ENCODE results near the gene OSGIN1.

OSGIN1 gene

DNA sequence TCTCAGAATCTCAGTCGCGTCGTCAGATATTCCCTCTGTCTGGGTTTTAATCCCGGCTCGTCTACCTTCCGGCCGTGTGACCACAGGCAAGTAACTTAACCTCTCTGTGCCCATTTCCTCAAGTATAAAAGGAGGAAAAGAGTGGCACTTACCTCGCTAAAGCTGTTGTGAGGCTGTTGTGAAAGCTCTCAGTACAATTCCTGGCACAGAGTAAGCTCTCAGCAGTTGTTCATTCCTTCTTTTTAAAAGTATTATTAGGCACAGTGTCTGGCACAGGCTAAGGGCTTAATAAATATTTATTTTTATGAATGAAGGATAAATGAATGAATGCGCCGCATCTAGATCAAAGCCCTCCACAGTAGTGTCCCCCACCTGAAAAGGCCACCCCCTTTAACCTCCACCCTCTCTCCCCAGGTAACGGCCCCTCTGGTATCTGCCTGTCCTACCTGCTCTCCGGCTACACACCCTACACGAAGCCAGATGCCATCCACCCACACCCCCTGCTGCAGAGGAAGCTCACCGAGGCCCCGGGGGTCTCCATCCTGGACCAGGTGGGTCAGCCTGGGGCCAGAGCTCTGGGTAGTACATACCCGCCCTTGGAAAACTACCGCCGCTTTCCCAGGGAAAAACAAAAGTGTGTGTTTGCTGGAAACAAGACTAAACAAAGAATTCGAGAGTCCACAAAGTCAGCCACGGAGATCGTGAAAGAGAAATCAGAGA lies 6.0 kb downstream of the OSGIN1 start:
- DNase-seq: no peak

DNA sequence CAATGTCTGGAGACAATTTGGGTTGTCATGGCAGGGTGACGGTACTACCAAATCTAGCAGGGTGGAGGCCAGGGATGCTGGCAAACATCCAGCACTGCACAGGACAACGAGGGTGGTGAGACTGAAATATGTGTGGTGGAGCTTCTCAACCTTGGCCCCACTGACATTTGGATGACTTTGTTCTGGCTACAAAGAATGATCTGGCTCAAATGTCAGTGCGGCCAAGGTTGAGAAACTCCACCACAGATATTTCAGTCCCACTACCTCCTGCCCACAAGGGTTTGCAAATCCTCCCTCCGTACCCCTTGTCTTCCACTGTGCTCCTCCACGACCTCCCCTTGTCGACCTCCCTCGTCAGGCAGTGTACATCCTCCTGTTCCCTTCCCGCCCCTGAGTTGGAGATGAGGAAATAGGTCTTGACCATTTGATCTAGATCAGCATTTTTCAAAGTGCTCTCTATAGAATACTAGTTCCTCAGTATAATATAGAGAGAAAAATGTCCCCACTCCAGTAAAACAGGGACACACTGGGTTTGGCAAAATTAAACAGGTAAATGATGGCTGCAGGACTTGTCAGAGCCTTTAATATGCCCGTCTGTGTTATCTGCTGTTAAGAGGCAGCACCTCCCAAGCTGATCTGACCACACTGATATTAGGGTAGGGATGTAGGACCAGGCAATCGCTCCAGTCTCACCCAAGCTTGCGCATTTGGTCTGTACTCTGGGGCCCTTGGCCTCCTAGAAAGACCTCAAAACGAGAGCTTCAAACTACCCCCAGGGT lies 6.8 kb downstream of the OSGIN1 start:
- no peak for DNase-seq

DNA sequence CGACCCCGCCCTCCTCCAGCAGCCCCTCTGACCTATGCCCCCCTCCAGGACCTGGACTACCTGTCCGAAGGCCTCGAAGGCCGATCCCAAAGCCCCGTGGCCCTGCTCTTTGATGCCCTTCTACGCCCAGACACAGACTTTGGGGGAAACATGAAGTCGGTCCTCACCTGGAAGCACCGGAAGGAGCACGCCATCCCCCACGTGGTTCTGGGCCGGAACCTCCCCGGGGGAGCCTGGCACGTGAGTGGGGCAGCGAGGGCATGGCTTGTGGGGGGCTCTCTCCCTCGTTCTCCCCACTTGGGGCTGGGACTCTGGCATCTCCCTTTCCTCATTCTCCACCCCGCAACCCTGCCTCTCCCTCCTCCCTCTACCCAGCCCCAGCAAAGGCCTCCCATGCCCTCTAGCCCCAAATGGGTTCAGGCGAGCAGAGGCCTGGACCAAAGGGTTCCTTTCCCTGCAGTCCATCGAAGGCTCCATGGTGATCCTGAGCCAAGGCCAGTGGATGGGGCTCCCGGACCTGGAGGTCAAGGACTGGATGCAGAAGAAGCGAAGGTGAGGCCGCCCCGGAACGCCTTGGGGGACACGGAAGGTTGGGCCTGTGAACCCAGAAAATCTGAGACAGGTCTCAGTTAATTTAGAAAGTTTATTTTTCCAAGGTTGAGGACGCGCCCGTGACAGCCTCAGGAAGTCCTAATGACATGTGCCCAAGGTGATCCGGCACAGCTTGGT lies 7.6 kb downstream of the OSGIN1 start:
- no peak for DNase-seq

DNA sequence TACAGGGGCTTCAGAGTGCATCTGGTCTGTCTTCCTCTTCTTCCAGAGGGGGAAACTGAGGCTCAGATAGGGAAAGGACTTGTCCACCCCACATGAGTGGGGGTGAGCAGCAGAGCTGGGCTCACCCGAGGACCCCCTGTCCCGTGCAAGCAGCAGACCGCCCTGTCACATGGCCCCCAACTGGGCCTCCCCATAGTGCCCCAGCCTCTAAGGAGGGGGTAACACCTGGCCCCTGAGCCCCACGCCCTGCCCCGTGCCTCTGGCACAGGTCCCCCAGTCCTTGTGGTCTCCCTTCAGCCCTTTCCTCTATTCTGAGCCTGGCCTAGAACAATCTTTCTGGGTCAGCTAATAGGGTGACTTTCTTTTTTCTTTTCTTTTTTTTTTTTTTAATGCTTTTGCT lies 8.6 kb downstream of the OSGIN1 start:
- no peak for DNase-seq

DNA sequence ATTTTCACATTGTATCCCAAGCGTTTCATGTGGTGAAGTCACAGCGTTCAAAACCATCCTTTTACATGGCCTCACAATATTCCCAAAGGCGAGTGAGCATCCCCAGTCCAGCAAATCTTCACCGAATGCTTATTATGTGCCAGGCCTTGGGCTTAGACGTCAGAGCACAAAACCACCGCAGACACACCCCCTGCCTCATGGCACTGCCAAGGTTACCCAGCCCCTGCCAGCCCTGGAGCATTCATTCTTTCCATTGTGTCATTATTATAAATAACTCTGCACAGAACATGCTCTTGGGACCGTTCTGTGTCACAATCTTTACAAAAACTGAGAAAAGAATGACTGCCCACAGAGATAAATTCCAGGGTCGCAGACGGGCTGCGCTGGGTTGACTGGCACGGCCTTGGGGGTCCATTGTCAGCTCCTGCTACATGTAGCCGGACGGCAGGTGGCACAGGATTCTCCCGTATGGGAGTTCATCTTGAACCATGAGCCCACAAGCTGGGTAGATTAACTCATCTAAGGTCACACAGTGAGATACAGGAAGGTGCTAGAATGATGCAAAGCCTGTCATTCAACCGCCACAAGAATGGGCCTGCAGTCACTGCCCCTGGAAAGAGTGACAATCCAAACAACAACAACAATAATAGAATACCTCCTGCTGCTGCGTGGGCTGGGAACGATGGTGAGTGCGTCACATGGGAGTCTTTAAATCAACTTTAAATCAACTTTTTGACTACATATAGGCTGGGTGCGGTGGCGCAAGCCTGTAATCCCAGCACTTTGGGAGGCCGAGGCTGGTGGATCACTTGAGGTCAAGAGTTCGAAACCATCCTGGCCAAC lies 10.5 kb downstream of the OSGIN1 start:
- DNase-seq: no peak

DNA sequence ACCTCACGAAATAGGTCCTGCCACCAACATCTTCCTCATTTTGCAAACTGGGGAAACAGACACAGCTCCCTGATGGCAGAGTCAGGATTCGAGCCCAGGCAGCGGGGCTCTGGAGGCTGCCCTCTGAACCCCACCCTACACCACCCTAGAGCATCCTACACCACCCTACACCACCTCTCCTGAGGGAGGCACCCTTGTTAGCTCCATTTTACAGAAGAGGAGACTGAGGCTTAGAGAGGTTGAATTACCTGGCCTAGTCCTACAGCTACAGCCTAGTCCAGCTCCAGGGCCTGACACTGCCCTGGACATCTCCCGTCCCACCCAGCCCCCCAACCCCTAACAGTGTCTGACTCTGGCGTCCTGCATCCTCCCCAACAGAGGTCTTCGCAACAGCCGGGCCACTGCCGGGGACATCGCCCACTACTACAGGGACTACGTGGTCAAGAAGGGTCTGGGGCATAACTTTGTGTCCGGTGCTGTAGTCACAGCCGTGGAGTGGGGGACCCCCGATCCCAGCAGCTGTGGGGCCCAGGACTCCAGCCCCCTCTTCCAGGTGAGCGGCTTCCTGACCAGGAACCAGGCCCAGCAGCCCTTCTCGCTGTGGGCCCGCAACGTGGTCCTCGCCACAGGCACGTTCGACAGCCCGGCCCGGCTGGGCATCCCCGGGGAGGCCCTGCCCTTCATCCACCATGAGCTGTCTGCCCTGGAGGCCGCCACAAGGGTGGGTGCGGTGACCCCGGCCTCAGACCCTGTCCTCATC lies 11.8 kb downstream of the OSGIN1 start:
- DNase-seq: no peak

DNA sequence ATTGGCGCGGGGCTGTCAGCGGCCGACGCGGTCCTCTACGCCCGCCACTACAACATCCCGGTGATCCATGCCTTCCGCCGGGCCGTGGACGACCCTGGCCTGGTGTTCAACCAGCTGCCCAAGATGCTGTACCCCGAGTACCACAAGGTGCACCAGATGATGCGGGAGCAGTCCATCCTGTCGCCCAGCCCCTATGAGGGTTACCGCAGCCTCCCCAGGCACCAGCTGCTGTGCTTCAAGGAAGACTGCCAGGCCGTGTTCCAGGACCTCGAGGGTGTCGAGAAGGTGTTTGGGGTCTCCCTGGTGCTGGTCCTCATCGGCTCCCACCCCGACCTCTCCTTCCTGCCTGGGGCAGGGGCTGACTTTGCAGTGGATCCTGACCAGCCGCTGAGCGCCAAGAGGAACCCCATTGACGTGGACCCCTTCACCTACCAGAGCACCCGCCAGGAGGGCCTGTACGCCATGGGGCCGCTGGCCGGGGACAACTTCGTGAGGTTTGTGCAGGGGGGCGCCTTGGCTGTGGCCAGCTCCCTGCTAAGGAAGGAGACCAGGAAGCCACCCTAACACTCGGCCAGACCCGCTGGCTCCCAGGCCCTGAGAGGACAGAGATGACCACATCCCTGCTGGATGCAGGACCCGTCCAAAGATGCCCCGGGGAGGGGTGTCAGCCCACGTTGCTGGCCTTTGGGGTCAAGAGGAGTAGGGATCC lies 12.6 kb downstream of the OSGIN1 start:
- DNase-seq: no peak

DNA sequence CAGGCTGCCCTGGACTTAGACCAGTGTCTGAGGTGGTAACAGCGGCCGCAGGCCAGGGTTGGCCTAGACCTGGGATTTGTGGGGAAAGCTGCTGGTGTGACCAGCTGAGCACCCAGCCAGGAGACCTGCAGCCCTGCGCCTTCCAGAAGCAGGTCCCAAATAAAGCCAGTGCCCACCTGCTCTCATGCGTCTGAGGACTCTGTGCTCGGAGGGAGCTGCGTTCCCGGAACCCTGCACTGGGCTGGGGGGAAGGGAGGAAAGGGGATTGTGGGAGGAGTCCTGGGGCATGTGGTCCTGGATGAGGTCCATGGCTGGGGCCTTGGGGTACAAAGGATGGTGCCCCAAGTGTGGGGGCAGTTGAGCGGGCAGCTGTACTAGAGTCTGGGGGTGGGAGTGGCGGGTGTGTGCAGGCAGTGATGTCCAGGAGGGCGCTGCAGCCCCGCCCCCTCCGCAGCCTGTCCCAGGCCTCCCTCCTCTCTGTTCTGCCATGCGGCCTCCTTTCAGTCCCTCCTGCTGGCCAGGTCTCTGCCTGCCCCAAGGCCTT lies 13.2 kb downstream of the OSGIN1 start:
- DNase-seq: no peak

DNA sequence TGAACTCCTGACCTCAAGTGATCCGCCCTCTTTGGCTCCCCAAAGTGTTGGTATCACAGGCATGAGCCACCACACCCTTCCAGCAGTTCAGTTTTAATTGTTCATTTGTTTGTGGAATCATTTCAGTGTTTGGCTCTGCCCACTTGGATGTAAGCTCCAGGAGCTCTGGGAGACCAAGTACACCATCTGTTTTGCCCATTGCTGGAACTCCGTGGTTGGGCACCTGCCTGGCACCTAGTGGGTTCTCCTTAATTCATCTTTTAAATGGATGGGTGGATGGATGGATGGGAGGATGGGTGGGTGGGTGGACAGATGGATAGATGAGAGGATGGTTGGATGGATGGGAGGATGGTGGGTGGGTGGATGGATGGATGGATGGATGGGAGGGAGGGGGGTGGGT lies 14.1 kb downstream of the OSGIN1 start:
- no peak for DNase-seq

DNA sequence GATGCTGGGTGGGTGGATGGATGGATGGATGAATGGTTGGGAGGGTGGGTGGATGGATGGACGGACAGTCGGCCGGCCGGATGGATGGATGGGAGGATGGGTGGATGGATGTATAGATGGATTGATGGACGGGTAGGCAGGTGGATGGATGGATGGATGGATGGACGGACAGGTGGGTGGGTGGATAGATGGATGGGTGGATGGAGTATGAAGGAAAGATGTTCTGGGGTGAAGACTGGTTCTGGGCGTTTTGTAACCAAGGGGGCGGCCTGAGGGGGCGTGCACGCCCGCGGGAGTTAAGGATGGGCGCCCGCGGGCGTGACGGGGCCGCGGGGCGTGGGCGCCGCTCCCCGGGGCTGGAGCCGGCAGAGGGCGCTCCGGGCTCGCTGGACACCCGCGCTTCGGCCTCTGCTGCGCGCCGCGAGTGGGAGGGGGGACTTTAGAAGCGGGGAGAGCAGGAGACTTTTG lies 14.8 kb downstream of the OSGIN1 start, which contains the start of gene NECAB2:
Gene NECAB2, plus strand, starts transcription at position 407 of the 468 bp plus-strand sequence. CDS start 405 bp downstream, outside the sequence.
- DNase-seq: no peak

DNA sequence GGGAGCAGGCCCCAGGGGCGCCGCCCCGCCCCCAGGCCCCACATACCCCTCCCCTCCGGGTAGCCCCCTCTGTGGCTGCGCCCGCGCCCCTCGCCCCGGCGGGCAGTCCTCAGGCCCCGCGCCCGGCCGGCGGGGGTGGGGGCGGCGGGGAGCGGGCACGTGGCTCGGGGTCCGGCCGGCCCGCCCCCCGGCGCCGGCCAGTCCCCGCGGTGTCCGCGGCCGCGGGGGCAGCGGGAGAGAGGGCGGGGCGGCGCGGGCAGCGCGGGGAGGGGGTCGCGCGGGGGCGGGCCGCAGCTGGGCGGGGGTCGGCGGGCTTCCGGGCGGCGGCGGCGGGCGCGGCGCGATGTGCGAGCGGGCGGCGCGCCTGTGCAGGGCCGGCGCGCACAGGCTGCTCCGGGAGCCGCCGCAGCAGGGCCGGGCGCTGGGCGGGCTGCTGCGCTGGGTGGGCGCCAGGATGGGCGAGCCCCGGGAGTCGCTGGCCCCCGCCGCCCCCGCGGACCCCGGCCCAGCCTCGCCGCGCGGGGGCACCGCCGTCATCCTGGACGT lies 15.3 kb downstream of the OSGIN1 start:
- no peak for DNase-seq

DNA sequence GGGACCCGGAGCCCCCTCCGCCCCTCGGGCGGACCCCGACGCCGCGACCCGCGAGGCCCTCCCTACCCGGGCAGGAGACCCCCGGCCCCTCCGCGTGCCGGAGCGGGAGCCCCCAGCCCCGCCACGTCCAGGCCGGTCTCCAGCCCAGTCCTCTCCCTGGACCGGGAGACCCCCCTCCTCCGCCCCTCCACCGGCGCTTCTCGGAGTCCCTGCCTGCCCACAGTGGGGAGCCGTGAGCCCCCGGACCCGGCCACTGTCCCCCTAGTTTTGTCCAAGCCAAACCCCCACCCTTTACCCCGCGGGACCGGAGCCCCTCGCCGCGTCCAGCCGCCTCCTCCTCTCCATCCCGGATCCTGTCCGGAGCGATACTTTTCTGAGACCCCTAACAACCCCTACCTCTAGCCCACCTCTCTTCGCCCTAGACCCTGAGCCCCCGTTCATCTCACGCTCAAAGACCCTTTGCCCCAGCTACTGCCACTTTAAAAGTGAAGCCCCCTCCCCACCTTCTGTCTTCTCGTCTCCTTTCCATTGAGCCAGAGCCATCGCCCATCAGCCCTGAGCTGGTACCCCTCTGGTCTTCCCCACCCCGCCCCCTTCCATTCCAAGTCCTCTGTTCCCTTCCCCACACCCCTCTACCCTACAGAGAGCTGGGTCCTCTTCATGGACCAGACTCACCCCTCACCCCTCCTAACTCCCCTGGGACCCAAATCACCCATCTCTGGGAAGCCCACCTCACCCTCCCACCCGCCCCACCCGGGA lies 16.0 kb downstream of the OSGIN1 start:
- no peak for DNase-seq

DNA sequence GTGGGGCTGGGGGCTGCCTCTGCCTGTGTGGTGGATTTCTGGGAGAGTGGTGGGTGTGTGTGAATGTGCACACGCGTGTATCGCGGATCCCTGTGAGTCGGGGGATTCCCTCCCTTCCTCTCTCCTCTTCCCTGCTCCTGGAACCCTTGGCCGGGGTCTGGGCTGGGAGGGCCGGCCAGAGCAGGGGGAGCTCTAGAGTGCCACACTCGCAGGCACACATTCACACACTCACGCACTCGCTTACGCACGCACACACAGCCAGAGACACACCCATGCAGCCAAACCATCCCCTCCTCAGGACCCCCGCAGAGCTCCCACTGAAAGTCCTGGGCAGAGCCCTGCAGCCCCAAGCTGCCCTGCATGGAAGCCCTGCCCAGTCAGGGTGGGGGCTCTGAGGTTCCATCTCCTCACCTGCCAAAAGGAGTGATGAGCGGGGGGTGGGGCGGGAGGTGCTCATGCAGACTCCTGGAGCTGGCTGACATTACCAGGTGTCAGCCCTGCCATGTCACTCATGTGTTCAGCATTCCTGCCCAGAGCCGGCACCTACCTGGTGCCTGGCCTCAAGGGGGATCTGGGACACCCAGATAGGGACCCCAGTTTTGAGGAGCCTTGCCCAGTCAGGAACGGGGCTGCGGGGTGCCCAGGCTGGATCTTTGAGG lies 16.9 kb downstream of the OSGIN1 start:
- no peak for DNase-seq

DNA sequence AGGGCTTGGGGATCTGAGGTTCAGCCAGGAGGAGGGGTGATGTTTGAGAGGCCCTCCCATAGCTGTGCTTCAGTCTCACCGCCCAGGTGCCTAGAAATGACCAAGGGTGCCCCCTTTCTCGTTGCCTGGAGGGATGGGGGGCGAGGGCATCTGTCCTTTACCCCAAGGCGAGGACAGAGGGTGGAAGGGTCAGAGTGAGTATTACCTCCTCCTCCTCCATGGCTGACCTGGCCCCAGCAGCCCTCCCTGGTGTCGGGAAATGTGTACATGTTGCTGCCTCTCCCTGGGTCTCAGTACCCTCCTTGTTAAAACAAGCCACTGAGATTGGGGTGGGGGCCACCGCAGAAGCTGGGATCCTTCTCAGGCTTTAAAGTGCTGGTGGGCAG lies 17.4 kb downstream of the OSGIN1 start:
- DNase-seq: no peak

DNA sequence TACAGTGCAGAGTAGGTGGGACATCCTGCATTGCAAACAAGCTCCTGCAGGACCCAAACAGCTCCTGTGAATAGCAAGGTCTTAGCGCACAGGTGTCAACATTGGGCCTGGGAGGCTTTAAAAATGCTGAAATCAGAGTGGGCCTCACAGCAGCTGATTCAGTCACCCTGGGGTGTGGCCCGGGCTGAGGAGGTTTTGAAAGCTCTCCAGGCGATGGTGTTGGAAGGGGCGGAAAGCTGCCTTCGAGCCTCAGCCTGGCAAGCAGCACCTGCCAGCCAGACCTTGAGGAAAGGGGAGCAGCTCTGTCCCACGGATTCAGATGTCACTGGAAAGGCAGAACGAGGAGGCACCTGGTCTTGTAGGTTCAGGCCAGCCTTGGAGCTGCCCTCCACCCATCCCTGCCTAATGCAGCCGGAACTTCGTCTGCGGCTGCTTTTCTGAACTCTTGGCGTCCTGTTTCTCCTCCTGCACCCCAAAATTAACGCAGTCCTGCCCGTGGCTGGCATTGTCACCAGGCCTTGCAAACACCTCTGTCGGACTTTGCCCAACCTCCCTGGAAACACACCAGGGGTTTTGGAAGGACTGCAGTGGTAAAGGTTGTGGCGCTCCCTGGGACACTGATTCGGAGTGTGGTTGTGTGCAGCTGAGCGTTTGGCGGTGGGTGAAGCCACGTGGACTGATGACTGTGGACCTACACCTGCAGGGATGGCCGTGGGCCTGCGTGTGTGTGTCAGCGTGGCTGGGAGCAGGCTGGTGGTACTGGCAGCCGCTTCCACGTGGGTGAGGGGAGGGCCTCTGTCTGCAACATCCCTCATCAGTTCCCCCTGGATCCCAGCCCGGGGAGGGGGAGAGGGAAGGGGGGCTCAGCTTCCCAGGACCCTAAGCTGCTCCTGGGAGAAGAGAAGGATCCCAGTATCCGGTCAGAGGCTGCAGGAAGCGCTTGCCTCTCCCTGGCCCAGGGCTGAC lies 18.4 kb downstream of the OSGIN1 start:
- no peak for DNase-seq

DNA sequence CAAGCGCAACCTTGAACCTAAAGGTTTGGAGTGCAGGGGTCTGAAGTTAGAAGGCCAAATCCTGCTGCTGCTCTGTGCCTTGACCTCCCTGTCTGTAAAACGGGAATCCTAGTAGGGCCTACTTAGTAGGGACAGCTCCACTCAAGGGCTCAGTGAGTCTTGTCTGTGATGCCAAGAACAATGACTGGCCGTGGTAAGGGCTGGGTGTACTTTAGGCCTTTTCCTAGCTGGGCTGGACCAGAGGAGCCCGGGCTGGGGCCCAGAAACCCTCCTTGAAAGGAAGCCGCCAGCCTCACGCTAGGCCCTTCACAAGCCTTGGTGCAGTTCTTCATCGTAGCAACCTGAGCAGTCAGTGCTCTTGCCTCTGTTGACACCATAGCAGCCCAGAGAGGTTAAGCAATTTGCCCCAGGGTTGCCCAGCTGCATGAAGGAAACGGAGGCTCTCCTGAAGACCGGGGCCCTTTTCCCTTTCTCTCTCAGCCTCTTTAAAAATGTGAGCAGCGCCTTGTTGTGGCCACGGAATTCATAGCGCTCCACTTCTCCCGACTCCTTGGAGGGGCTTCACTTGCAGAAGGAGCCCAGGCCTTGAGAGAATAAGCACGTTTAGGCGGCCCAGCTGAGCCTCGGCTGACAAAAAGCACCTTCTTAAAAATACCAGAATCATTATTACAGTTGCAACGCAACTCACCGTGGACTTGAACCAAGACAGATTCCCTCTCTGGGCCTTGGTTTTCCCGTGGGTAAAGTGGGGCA lies 19.4 kb downstream of the OSGIN1 start:
- no peak for DNase-seq

DNA sequence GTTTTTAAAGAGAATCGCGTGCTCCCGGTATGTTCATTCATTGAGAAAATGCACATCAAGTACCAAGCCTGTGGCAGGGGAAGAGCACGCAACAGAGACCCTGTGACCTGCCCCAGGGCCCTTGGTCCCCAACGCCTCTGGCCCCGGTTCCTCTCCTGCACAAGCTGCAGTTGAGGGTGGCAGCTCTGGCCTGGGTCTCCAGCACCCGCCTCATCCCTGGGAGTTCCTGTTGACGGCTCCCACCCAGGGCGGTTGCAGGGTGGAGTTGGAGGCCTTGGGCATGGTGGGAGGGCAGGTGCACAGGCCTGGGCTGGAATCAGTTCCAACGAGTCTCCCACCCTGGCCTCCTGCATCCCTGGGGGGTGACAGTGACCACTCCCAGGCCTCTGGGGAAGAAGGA lies 20.0 kb downstream of the OSGIN1 start:
- no peak for DNase-seq

All from NCI-H2029 treated with DMSO at 0.1 percent for 48 hours (cell line).